ENCODE results near the gene FHAD1.

Gene FHAD1

DNA sequence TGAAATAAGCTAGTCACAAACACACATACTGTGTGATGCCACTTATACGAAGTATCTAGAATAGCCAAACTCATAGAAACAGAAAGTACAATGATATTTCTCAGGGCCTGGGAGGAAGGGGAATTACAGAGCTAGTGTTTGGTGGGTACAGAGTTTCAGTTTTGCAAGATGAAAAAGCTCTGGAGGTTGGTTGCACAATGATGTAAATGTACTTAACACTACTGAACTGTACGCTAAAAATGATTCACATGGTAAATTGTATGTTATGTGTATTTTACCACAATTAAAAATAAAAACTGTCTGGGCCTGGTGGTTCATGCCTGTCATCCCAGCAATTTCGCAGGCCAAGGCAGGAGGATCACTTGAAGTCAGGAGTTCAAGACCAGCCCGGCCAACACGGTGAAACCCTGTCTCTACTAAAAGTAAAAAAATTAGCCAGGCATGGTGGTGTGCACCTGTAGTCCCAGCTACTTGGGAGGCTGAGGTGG is 15.3 kb upstream of the FHAD1 start:
- no peaks in the 10 kb centered on the region for H3K27me3 ChIP-seq (ENCODE audit: control insufficient read depth in 3 of 3, insufficient read depth in 3 of 3, low read depth in 1 of 3, low read length in 3 of 3)
- H2BK120ac ChIP-seq (ENCODE audit: low read depth, low read length): no peak overlapping the region
- no peak overlapping the region for H3K4me3 ChIP-seq (ENCODE audit: low read length in 2 of 2)
- no peak overlapping the region for H3K27ac ChIP-seq (replicated peaks; ENCODE audit: low read length)
- H3K4me1 ChIP-seq (ENCODE audit: control insufficient read depth in 2 of 2, insufficient read depth in 1 of 2, low read depth in 1 of 2, low read length in 2 of 2): peaks cover 0 to 5% of the 10 kb centered on the region in 2 donors
- no peaks in the 10 kb centered on the region for H3K36me3 ChIP-seq (replicated peaks in 1 of 2; ENCODE audit: control insufficient read depth in 2 of 2, insufficient read depth in 2 of 2, low read length in 2 of 2)
- H3K4ac ChIP-seq (ENCODE audit: low read length): no peak overlapping the region
- H3K9me3 ChIP-seq (replicated peaks in 1 of 2; ENCODE audit: control insufficient read depth in 2 of 2, insufficient read depth in 1 of 2, low read depth in 1 of 2, low read length in 2 of 2): peaks cover 0 to 3% of the 10 kb centered on the region in 2 donors
- DNase-seq (ENCODE audit: low spot score): no peak
- no peak overlapping the region for H4K8ac ChIP-seq (ENCODE audit: low read depth, low read length)
- H3K4me2 ChIP-seq (ENCODE audit: insufficient read depth, low read length, poor library complexity, severe bottlenecking): no peak overlapping the region
- H4K91ac ChIP-seq (ENCODE audit: low read depth, low read length, poor library complexity): no peak overlapping the region
- H3K79me1 ChIP-seq (ENCODE audit: low read depth, low read length): no peaks in the 10 kb centered on the region
- H2AFZ ChIP-seq (ENCODE audit: low read length): no peak overlapping the region
- no peak overlapping the region for H3K14ac ChIP-seq (ENCODE audit: low read length)
- no peak overlapping the region for H2AK5ac ChIP-seq (ENCODE audit: low read depth, low read length)
- no peak overlapping the region for H2BK5ac ChIP-seq (ENCODE audit: low read length)
- WGBS, 2 donors (ENCODE audit: extremely low coverage in 2 of 2, insufficient read length in 2 of 2, insufficient replicate concordance in 1 of 2): no CpG with 5 or more reads among the region's 5 CpGs
- no peak overlapping the region for H3K23ac ChIP-seq (ENCODE audit: low read depth, low read length, poor library complexity)
- no peak overlapping the region for H3K9ac ChIP-seq (ENCODE audit: low read depth, low read length, poor library complexity)
- H3K18ac ChIP-seq (ENCODE audit: low read length): no peak overlapping the region
- H2BK15ac ChIP-seq (ENCODE audit: low read length): no peak overlapping the region
- H2BK12ac ChIP-seq (ENCODE audit: low read length): no peak overlapping the region

DNA sequence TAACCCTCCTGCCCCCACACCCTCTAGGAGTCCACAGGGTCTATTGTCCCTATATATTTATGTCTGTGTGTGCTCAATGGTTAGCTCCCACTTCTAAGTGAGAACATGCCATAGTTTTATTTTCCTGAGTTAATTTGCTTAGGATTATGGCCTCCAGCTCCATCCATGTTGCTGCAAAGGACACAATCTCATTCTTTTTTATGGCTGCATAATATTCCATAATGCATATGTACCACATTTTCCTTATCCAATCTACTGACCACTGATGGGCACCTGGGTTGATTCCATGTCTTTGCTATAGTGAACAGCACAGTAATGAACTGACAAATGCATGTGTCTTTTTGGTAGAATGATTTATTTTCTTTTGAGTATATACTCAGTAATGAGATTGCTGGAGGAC is 13.3 kb upstream of the FHAD1 start:
- Histone ChIP-seq H3K4me2 (ENCODE audit: insufficient read depth, low read length, poor library complexity, severe bottlenecking) (no peak overlapping the region), H3K9me3 (replicated peaks in 1 of 2; ENCODE audit: control insufficient read depth in 2 of 2, insufficient read depth in 1 of 2, low read depth in 1 of 2, low read length in 2 of 2) (peaks cover 0 to 3% of the 10 kb centered on the region in 2 donors), H2AFZ (ENCODE audit: low read length) (no peak overlapping the region), H2BK120ac (ENCODE audit: low read depth, low read length) (no peak overlapping the region), H3K14ac (ENCODE audit: low read length) (no peak overlapping the region), H4K91ac (ENCODE audit: low read depth, low read length, poor library complexity) (no peak overlapping the region), H3K27ac (replicated peaks; ENCODE audit: low read length) (no peak overlapping the region), H3K4me1 (ENCODE audit: control insufficient read depth in 2 of 2, insufficient read depth in 1 of 2, low read depth in 1 of 2, low read length in 2 of 2) (peaks cover 2 to 8% of the 10 kb centered on the region in 2 donors), H2AK5ac (ENCODE audit: low read depth, low read length) (no peak overlapping the region), H3K4ac (ENCODE audit: low read length) (no peak overlapping the region), H3K4me3 (ENCODE audit: low read length in 2 of 2) (no peak overlapping the region), H3K23ac (ENCODE audit: low read depth, low read length, poor library complexity) (no peak overlapping the region), H2BK12ac (ENCODE audit: low read length) (no peak overlapping the region), H3K18ac (ENCODE audit: low read length) (no peak overlapping the region), H2BK5ac (ENCODE audit: low read length) (no peak overlapping the region), H3K27me3 (ENCODE audit: control insufficient read depth in 3 of 3, insufficient read depth in 3 of 3, low read depth in 1 of 3, low read length in 3 of 3) (no peaks in the 10 kb centered on the region), H3K9ac (ENCODE audit: low read depth, low read length, poor library complexity) (no peak overlapping the region), H3K79me1 (ENCODE audit: low read depth, low read length) (no peaks in the 10 kb centered on the region), H3K36me3 (replicated peaks in 1 of 2; ENCODE audit: control insufficient read depth in 2 of 2, insufficient read depth in 2 of 2, low read length in 2 of 2) (no peaks in the 10 kb centered on the region), H2BK15ac (ENCODE audit: low read length) (no peak overlapping the region), H4K8ac (ENCODE audit: low read depth, low read length) (no peak overlapping the region)
- DNase-seq (ENCODE audit: low spot score): no peak

DNA sequence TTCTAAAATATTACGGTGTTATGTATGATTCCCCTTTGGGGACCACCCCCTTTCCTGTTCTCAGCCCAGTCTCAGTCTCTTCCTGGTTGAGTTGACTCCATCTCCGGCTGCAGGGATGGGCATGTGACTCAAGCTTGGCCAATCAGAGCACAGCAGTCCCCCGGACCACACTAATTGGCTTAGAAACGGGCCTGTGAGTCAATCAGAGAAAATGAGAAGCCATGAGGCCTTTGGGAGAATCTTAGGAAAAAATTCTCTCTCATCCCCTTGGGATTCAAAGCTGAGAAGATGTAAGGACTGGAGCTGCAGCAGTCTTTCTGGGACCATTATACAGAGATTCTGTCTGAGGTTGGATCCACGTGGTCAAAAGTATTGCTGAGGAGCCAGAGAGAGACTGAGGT is 10.7 kb upstream of the FHAD1 start:
- H3K9ac ChIP-seq (ENCODE audit: low read depth, low read length, poor library complexity): no peak overlapping the region
- DNase-seq (ENCODE audit: low spot score): no peak
- no peaks in the 10 kb centered on the region for H3K79me1 ChIP-seq (ENCODE audit: low read depth, low read length)
- no peaks in the 10 kb centered on the region for H3K27me3 ChIP-seq (ENCODE audit: control insufficient read depth in 3 of 3, insufficient read depth in 3 of 3, low read depth in 1 of 3, low read length in 3 of 3)
- WGBS, 2 donors (ENCODE audit: extremely low coverage in 2 of 2, insufficient read length in 2 of 2, insufficient replicate concordance in 1 of 2): no CpG with 5 or more reads among the region's 5 CpGs
- no peak overlapping the region for H4K91ac ChIP-seq (ENCODE audit: low read depth, low read length, poor library complexity)
- no peaks in the 10 kb centered on the region for H3K36me3 ChIP-seq (replicated peaks in 1 of 2; ENCODE audit: control insufficient read depth in 2 of 2, insufficient read depth in 2 of 2, low read length in 2 of 2)
- H3K14ac ChIP-seq (ENCODE audit: low read length): no peak overlapping the region
- no peak overlapping the region for H3K4ac ChIP-seq (ENCODE audit: low read length)
- peak overlapping the region; percentile 71 for H2AFZ ChIP-seq (ENCODE audit: low read length)
- H2BK5ac ChIP-seq (ENCODE audit: low read length): no peak overlapping the region
- H2BK12ac ChIP-seq (ENCODE audit: low read length): no peak overlapping the region
- no peak overlapping the region for H4K8ac ChIP-seq (ENCODE audit: low read depth, low read length)
- H3K27ac ChIP-seq (replicated peaks; ENCODE audit: low read length): no peak overlapping the region
- no peak overlapping the region for H2BK120ac ChIP-seq (ENCODE audit: low read depth, low read length)
- no peak overlapping the region for H3K23ac ChIP-seq (ENCODE audit: low read depth, low read length, poor library complexity)
- H3K4me2 ChIP-seq (ENCODE audit: insufficient read depth, low read length, poor library complexity, severe bottlenecking): no peak overlapping the region
- H3K9me3 ChIP-seq (replicated peaks in 1 of 2; ENCODE audit: control insufficient read depth in 2 of 2, insufficient read depth in 1 of 2, low read depth in 1 of 2, low read length in 2 of 2): peaks cover 0 to 3% of the 10 kb centered on the region in 2 donors
- H2AK5ac ChIP-seq (ENCODE audit: low read depth, low read length): no peak overlapping the region
- peaks cover 2 to 8% of the 10 kb centered on the region in 2 donors for H3K4me1 ChIP-seq (ENCODE audit: control insufficient read depth in 2 of 2, insufficient read depth in 1 of 2, low read depth in 1 of 2, low read length in 2 of 2)
- H3K18ac ChIP-seq (ENCODE audit: low read length): no peak overlapping the region
- H2BK15ac ChIP-seq (ENCODE audit: low read length): no peak overlapping the region
- H3K4me3 ChIP-seq (ENCODE audit: low read length in 2 of 2): no peak overlapping the region

DNA sequence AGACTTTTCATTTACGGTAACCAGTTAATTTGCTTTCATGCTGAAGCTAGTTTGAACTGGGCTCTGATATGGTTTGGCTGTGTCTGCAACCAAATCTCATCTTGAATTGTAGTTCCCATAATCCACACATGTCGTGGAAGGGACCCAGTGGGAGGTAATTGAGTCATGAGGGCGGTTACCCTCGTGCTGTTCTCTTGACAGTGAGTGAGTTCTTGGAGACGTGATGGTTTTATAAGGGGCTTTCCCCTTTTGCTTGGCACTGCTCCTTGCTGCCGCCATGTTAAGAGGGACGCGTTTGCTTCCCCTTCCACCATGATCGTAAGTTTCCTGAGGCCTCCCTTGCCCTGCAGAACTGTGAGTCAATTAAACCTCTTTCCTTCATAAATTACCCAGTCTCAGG is 10.3 kb upstream of the FHAD1 start:
- no peak overlapping the region for H3K4me3 ChIP-seq (ENCODE audit: low read length in 2 of 2)
- WGBS, 2 donors (ENCODE audit: extremely low coverage in 2 of 2, insufficient read length in 2 of 2, insufficient replicate concordance in 1 of 2): no CpG with 5 or more reads among the region's 9 CpGs
- H2AFZ ChIP-seq (ENCODE audit: low read length): peak overlapping the region; percentile 71
- H3K4ac ChIP-seq (ENCODE audit: low read length): no peak overlapping the region
- no peak overlapping the region for H2BK12ac ChIP-seq (ENCODE audit: low read length)
- peaks cover 0 to 3% of the 10 kb centered on the region in 2 donors for H3K9me3 ChIP-seq (replicated peaks in 1 of 2; ENCODE audit: control insufficient read depth in 2 of 2, insufficient read depth in 1 of 2, low read depth in 1 of 2, low read length in 2 of 2)
- H3K18ac ChIP-seq (ENCODE audit: low read length): no peak overlapping the region
- no peaks in the 10 kb centered on the region for H3K36me3 ChIP-seq (replicated peaks in 1 of 2; ENCODE audit: control insufficient read depth in 2 of 2, insufficient read depth in 2 of 2, low read length in 2 of 2)
- no peak overlapping the region for H3K23ac ChIP-seq (ENCODE audit: low read depth, low read length, poor library complexity)
- H2BK5ac ChIP-seq (ENCODE audit: low read length): no peak overlapping the region
- no peaks in the 10 kb centered on the region for H3K27me3 ChIP-seq (ENCODE audit: control insufficient read depth in 3 of 3, insufficient read depth in 3 of 3, low read depth in 1 of 3, low read length in 3 of 3)
- H3K9ac ChIP-seq (ENCODE audit: low read depth, low read length, poor library complexity): no peak overlapping the region
- peaks cover 2 to 8% of the 10 kb centered on the region in 2 donors for H3K4me1 ChIP-seq (ENCODE audit: control insufficient read depth in 2 of 2, insufficient read depth in 1 of 2, low read depth in 1 of 2, low read length in 2 of 2)
- H2AK5ac ChIP-seq (ENCODE audit: low read depth, low read length): no peak overlapping the region
- H3K79me1 ChIP-seq (ENCODE audit: low read depth, low read length): no peaks in the 10 kb centered on the region
- no peak overlapping the region for H3K27ac ChIP-seq (replicated peaks; ENCODE audit: low read length)
- H2BK15ac ChIP-seq (ENCODE audit: low read length): no peak overlapping the region
- no peak for DNase-seq (ENCODE audit: low spot score)
- H4K8ac ChIP-seq (ENCODE audit: low read depth, low read length): no peak overlapping the region
- no peak overlapping the region for H3K4me2 ChIP-seq (ENCODE audit: insufficient read depth, low read length, poor library complexity, severe bottlenecking)
- no peak overlapping the region for H2BK120ac ChIP-seq (ENCODE audit: low read depth, low read length)
- no peak overlapping the region for H3K14ac ChIP-seq (ENCODE audit: low read length)
- H4K91ac ChIP-seq (ENCODE audit: low read depth, low read length, poor library complexity): no peak overlapping the region
